ENCODE measurements around the gene KCNN2. TPM values are rescaled to one million over a fixed set of nuclear protein-coding genes. Genes with fewer than 3 reads are reported as not detected.

The KCNN2 gene
- total and polyA plus RNA-seq, 10 of the 15 experiments (the other 5 are each of a cell fraction or from before 2014, with no cell fraction given): 0.21 to 3.6 (median 0.79) TPM

GRCh38 chr5:114418176-114419066, 56.6 kb downstream of the KCNN2 start (continued):
- TF ChIP-seq ZBTB4 (CRISPR knock-in tag; IDR thresholded peaks at IDR 0.05) (no peak), TARDBP (IDR thresholded peaks at IDR 0.05; ENCODE audit: borderline replicate concordance) (no peak), HDGF (IDR thresholded peaks at IDR 0.05) (no peak), TBL1XR1 (IDR thresholded peaks at IDR 0.05; ENCODE audit: low read depth, low read length) (peak; percentile 71; the same call in 1 of the 2 replicates), ZNF384 (IDR thresholded peaks at IDR 0.05; ENCODE audit: borderline replicate concordance, low read depth, low read length) (peak; percentile 67; the same call in 1 of the 2 replicates), STAT3 (IDR thresholded peaks at IDR 0.05; ENCODE audit: low read depth, low read length) (0 out of 2 replicates have a peak, but pooled peaks have one; percentile 31), ATF2 (IDR thresholded peaks at IDR 0.05; ENCODE audit: low read length) (peak; percentile 84), ZNF622 (IDR thresholded peaks at IDR 0.05) (no peak), BHLHE40 (IDR thresholded peaks at IDR 0.05; ENCODE audit: borderline replicate concordance in 1 of 2, low read depth in 2 of 2, low read length in 1 of 2) (peak; percentile 55 to 70; a peak in 3 of 4 replicates), CBX5 (IDR thresholded peaks at IDR 0.05; ENCODE audit: low read depth) (0 out of 2 replicates have a peak, but pooled peaks have one; percentile 48), EGR1 (IDR thresholded peaks at IDR 0.05; ENCODE audit: borderline replicate concordance in 1 of 2, low read depth in 2 of 2, low read length in 2 of 2) (no peak), SPI1 (IDR thresholded peaks at IDR 0.05; ENCODE audit: borderline replicate concordance, insufficient read depth, low read depth, low read length) (peak; percentile 97), HDAC2 (IDR thresholded peaks at IDR 0.05) (no peak)
- TF ChIP-seq, protein P1, sequence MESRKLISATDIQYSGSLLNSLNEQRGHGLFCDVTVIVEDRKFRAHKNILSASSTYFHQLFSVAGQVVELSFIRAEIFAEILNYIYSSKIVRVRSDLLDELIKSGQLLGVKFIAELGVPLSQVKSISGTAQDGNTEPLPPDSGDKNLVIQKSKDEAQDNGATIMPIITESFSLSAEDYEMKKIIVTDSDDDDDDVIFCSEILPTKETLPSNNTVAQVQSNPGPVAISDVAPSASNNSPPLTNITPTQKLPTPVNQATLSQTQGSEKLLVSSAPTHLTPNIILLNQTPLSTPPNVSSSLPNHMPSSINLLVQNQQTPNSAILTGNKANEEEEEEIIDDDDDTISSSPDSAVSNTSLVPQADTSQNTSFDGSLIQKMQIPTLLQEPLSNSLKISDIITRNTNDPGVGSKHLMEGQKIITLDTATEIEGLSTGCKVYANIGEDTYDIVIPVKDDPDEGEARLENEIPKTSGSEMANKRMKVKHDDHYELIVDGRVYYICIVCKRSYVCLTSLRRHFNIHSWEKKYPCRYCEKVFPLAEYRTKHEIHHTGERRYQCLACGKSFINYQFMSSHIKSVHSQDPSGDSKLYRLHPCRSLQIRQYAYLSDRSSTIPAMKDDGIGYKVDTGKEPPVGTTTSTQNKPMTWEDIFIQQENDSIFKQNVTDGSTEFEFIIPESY (IDR thresholded peaks at IDR 0.05): no peak
- TF ChIP-seq, protein P2, sequence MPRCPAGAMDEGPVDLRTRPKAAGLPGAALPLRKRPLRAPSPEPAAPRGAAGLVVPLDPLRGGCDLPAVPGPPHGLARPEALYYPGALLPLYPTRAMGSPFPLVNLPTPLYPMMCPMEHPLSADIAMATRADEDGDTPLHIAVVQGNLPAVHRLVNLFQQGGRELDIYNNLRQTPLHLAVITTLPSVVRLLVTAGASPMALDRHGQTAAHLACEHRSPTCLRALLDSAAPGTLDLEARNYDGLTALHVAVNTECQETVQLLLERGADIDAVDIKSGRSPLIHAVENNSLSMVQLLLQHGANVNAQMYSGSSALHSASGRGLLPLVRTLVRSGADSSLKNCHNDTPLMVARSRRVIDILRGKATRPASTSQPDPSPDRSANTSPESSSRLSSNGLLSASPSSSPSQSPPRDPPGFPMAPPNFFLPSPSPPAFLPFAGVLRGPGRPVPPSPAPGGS (IDR thresholded peaks at IDR 0.05; ENCODE audit: borderline replicate concordance, insufficient read depth, low read depth, low read length, poor library complexity, severe bottlenecking): peak; percentile 66
- TF ChIP-seq, protein P3, sequence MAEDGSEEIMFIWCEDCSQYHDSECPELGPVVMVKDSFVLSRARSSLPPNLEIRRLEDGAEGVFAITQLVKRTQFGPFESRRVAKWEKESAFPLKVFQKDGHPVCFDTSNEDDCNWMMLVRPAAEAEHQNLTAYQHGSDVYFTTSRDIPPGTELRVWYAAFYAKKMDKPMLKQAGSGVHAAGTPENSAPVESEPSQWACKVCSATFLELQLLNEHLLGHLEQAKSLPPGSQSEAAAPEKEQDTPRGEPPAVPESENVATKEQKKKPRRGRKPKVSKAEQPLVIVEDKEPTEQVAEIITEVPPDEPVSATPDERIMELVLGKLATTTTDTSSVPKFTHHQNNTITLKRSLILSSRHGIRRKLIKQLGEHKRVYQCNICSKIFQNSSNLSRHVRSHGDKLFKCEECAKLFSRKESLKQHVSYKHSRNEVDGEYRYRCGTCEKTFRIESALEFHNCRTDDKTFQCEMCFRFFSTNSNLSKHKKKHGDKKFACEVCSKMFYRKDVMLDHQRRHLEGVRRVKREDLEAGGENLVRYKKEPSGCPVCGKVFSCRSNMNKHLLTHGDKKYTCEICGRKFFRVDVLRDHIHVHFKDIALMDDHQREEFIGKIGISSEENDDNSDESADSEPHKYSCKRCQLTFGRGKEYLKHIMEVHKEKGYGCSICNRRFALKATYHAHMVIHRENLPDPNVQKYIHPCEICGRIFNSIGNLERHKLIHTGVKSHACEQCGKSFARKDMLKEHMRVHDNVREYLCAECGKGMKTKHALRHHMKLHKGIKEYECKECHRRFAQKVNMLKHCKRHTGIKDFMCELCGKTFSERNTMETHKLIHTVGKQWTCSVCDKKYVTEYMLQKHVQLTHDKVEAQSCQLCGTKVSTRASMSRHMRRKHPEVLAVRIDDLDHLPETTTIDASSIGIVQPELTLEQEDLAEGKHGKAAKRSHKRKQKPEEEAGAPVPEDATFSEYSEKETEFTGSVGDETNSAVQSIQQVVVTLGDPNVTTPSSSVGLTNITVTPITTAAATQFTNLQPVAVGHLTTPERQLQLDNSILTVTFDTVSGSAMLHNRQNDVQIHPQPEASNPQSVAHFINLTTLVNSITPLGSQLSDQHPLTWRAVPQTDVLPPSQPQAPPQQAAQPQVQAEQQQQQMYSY (CRISPR knock-in tag; IDR thresholded peaks at IDR 0.05): no peak
